Measurements from ENCODE around the gene EXOSC6.
"Not testable (repeated sequence)": the region's sequence is repeated elsewhere in the genome, so short reads cannot be mapped to it uniquely, and the experiment has no call there.

The EXOSC6 gene

GRCh38 chr16:70254965-70255286 is 3.2 kb upstream of the EXOSC6 start:
- no peak for DNase-seq (ENCODE audit: low read depth in 2 of 2)

GRCh38 chr16:70254180-70254964 is 2.6 kb upstream of the EXOSC6 start:
- no peak for DNase-seq (ENCODE audit: low read depth in 2 of 2)

GRCh38 chr16:70253291-70254106 is 1.8 kb upstream of the EXOSC6 start:
- DNase-seq (ENCODE audit: low read depth in 2 of 2), result no peak

- no peak for DNase-seq (ENCODE audit: low read depth in 2 of 2)
Observed at GRCh38 chr16:70252355-70252988, 732 bp upstream of the EXOSC6 start.

- peak in 1 of 2 donors; percentile 36 for DNase-seq (ENCODE audit: low read depth in 2 of 2)
Observed at GRCh38 chr16:70250748-70251628, 752 bp downstream of the EXOSC6 start.

GRCh38 chr16:70249697-70250096 is 2.0 kb downstream of the EXOSC6 start:
- DNase-seq (ENCODE audit: low read depth in 2 of 2), result not testable (repeated sequence)

GRCh38 chr16:70238773-70239172 is 13.0 kb downstream of the EXOSC6 start:
- not testable (repeated sequence) for DNase-seq (ENCODE audit: low read depth in 2 of 2)

- not testable (repeated sequence) for DNase-seq (ENCODE audit: low read depth in 2 of 2)
Observed at GRCh38 chr16:70231831-70232230, 19.9 kb downstream of the EXOSC6 start.

GRCh38 chr16:70226024-70226423 is 25.7 kb downstream of the EXOSC6 start:
- DNase-seq (ENCODE audit: low read depth in 2 of 2), result not testable (repeated sequence)

GRCh38 chr16:70225430-70225829 is 26.3 kb downstream of the EXOSC6 start:
- DNase-seq (ENCODE audit: low read depth in 2 of 2), result not testable (repeated sequence)

- not testable (repeated sequence) for DNase-seq (ENCODE audit: low read depth in 2 of 2)
Observed at GRCh38 chr16:70224645-70225044, 27.1 kb downstream of the EXOSC6 start.

GRCh38 chr16:70223971-70224513 is 27.7 kb downstream of the EXOSC6 start:
- not testable (repeated sequence) for DNase-seq (ENCODE audit: low read depth in 2 of 2)

- DNase-seq (ENCODE audit: low read depth in 2 of 2), result not testable (repeated sequence)
Observed at GRCh38 chr16:70223216-70223615, 28.5 kb downstream of the EXOSC6 start.

- not testable (repeated sequence) for DNase-seq (ENCODE audit: low read depth in 2 of 2)
Observed at GRCh38 chr16:70222574-70222973, 29.2 kb downstream of the EXOSC6 start.

- not testable (repeated sequence) for DNase-seq (ENCODE audit: low read depth in 2 of 2)
Observed at GRCh38 chr16:70218586-70218985, 33.2 kb downstream of the EXOSC6 start.

GRCh38 chr16:70206382-70206781 is 45.4 kb downstream of the EXOSC6 start:
- DNase-seq (ENCODE audit: low read depth in 2 of 2), result not testable (repeated sequence)

GRCh38 chr16:70204668-70205405 is 46.9 kb downstream of the EXOSC6 start:
- not testable (repeated sequence) for DNase-seq (ENCODE audit: low read depth in 2 of 2)

GRCh38 chr16:70204010-70204409 is 47.7 kb downstream of the EXOSC6 start:
- DNase-seq (ENCODE audit: low read depth in 2 of 2), result not testable (repeated sequence)

GRCh38 chr16:70203508-70203907 is 48.2 kb downstream of the EXOSC6 start:
- not testable (repeated sequence) for DNase-seq (ENCODE audit: low read depth in 2 of 2)

- DNase-seq (ENCODE audit: low read depth in 2 of 2), result not testable (repeated sequence)
Observed at GRCh38 chr16:70200063-70200462, 51.7 kb downstream of the EXOSC6 start.

Data from stimulated activated CD8-positive, alpha-beta memory T cell treated with anti-CD3 and anti-CD28 coated beads, Interleukin-15, amount 100 ng/mL, for 48 hours (primary cell).